ENCODE measurements around the gene EID1.

GRCh38 chr15:48913141-48913540 is 35.2 kb downstream of the EID1 start:
- TF ChIP-seq SRF (CRISPR knock-in tag; IDR thresholded peaks at IDR 0.05) (no peak), RAD21 (CRISPR knock-in tag; conservative IDR thresholded peaks at IDR 0.05 in 1 of 2, IDR thresholded peaks at IDR 0.05 in 1 of 2) (no peak), FOXK2 (conservative IDR thresholded peaks at IDR 0.05 in 1 of 2, IDR thresholded peaks at IDR 0.05 in 1 of 2; ENCODE audit: low read depth in 2 of 2) (no peak), YY1 (IDR thresholded peaks at IDR 0.05; ENCODE audit: borderline replicate concordance in 1 of 3, control insufficient read depth in 1 of 3, extremely low read depth in 1 of 3, insufficient read depth in 3 of 3, insufficient read length in 1 of 3, insufficient replicate concordance in 2 of 3, low read depth in 1 of 3, low read length in 2 of 3) (no peak), TBP (optimal IDR thresholded peaks at IDR 0.05; ENCODE audit: low read depth, low read length) (no peak), GABPA (tag; conservative IDR thresholded peaks at IDR 0.05; ENCODE audit: low read depth) (no peak), L3MBTL2 (IDR thresholded peaks at IDR 0.05) (no peak), NRF1 (conservative IDR thresholded peaks at IDR 0.05 in 1 of 2, IDR thresholded peaks at IDR 0.05 in 1 of 2) (no peak), SIN3B (IDR thresholded peaks at IDR 0.05; ENCODE audit: low read depth) (no peak), E2F4 (CRISPR knock-in tag; IDR thresholded peaks at IDR 0.05; ENCODE audit: low read depth) (no peak), HDAC3 (IDR thresholded peaks at IDR 0.05; ENCODE audit: borderline replicate concordance, partially characterized antibody) (no peak), EZH2 (IDR thresholded peaks at IDR 0.05; ENCODE audit: borderline replicate concordance, low read depth, low read length) (no peak), MAX (CRISPR knock-in tag; IDR thresholded peaks at IDR 0.05) (no peak), CTCF (IDR thresholded peaks at IDR 0.05 in 2 of 3, conservative IDR thresholded peaks at IDR 0.05 in 1 of 3; ENCODE audit: insufficient read depth in 2 of 3, low read depth in 1 of 3, low read length in 3 of 3) (no peak)
